ENCODE measurements around the gene LMX1B.

Gene LMX1B

GRCh38 chr9:126626127-126626925 is 12.6 kb downstream of the LMX1B start:
- Histone ChIP-seq H3K27ac (no peak overlapping the region), H3K4me3 (peak overlapping the region in 5 of 7 experiments; percentile 15 to 28 (median 21))

- H3K27ac ChIP-seq = no peak overlapping the region
- H3K4me3 ChIP-seq = no peak overlapping the region
These were observed 13.2 kb downstream of the LMX1B start for GRCh38 chr9:126626926-126627233.

GRCh38 chr9:126628146-126628545 is 14.4 kb downstream of the LMX1B start:
- Histone ChIP-seq H3K4me3 (no peak overlapping the region), H3K27ac (no peak overlapping the region)

- Histone ChIP-seq H3K4me3 (no peak overlapping the region), H3K27ac (no peak overlapping the region)
These were observed 15.4 kb downstream of the LMX1B start for GRCh38 chr9:126628969-126629674.

- H3K27ac ChIP-seq = no peak overlapping the region
- H3K4me3 ChIP-seq = no peak overlapping the region
These were observed 16.9 kb downstream of the LMX1B start for GRCh38 chr9:126630458-126631237.

GRCh38 chr9:126631254-126631653 is 17.5 kb downstream of the LMX1B start:
- no peak overlapping the region for H3K27ac ChIP-seq
- H3K4me3 ChIP-seq = no peak overlapping the region

- no peak overlapping the region for H3K27ac ChIP-seq
- no peak overlapping the region for H3K4me3 ChIP-seq
These were observed 20.3 kb downstream of the LMX1B start for GRCh38 chr9:126633881-126634558.

GRCh38 chr9:126635061-126635460 is 21.3 kb downstream of the LMX1B start:
- Histone ChIP-seq H3K27ac (no peak overlapping the region), H3K4me3 (no peak overlapping the region)

GRCh38 chr9:126635661-126636439 is 22.1 kb downstream of the LMX1B start:
- Histone ChIP-seq H3K27ac (no peak overlapping the region), H3K4me3 (no peak overlapping the region)

GRCh38 chr9:126636983-126637798 is 23.5 kb downstream of the LMX1B start:
- Histone ChIP-seq H3K4me3 (no peak overlapping the region), H3K27ac (no peak overlapping the region)

- H3K4me3 ChIP-seq = no peak overlapping the region
- H3K27ac ChIP-seq = no peak overlapping the region
These were observed 24.9 kb downstream of the LMX1B start for GRCh38 chr9:126638571-126639132.

GRCh38 chr9:126639318-126640000 is 25.7 kb downstream of the LMX1B start:
- H3K27ac ChIP-seq = no peak overlapping the region
- no peak overlapping the region for H3K4me3 ChIP-seq

GRCh38 chr9:126641118-126641851 is 27.6 kb downstream of the LMX1B start:
- no peak overlapping the region for H3K27ac ChIP-seq
- H3K4me3 ChIP-seq = no peak overlapping the region

GRCh38 chr9:126642010-126642744 is 28.4 kb downstream of the LMX1B start:
- Histone ChIP-seq H3K4me3 (no peak overlapping the region), H3K27ac (no peak overlapping the region)

GRCh38 chr9:126642839-126643238 is 29.1 kb downstream of the LMX1B start:
- Histone ChIP-seq H3K27ac (no peak overlapping the region), H3K4me3 (no peak overlapping the region)

GRCh38 chr9:126643945-126644527 is 30.3 kb downstream of the LMX1B start:
- Histone ChIP-seq H3K4me3 (no peak overlapping the region), H3K27ac (no peak overlapping the region)
